T-helper 17 cell (primary cell): ENCODE data around the gene SCNM1. TPM values are rescaled to one million over a fixed set of nuclear protein-coding genes. Genes with fewer than 3 reads are reported as not detected.
"Not testable (repeated sequence)": the region's sequence is repeated elsewhere in the genome, so short reads cannot be mapped to it uniquely, and the experiment has no call there.

Experiments
- ATAC-seq: fragments of 150-1000 bp; cut with Tn5 transposase; 2 replicates; pipeline ENCODE4 v1.10.0; 2021; ENCODE audit warnings: mild to moderate bottlenecking, moderate library complexity
- DNase-seq, 3 donors: peaks; one replicate each; pipeline versions ENCODE4 v3.0.0 to v3.0.0-alpha.2; 2020 to 2021
- H3K9me3 ChIP-seq: one replicate; pipeline ENCODE4 v1.7.0; 2013; ENCODE audit warnings: low read length, mild to moderate bottlenecking; ENCODE audit not compliant: control insufficient read depth, poor library complexity, severe bottlenecking
- H3K27ac Mint-ChIP-seq: one replicate; pipeline ENCODE4 v1.8.0; 2022; ENCODE audit warnings: mild to moderate bottlenecking, moderate library complexity, mixed read lengths
- H3K27me3 Mint-ChIP-seq: one replicate; pipeline ENCODE4 v1.8.0; 2022; ENCODE audit warnings: mixed read lengths
- H3K36me3 Mint-ChIP-seq: one replicate; pipeline ENCODE4 v1.8.0; 2022; ENCODE audit warnings: low read depth, mixed read lengths
- H3K4me1 Mint-ChIP-seq: one replicate; pipeline ENCODE4 v1.8.0; 2022; ENCODE audit warnings: mild to moderate bottlenecking, mixed read lengths
- H3K4me3 Mint-ChIP-seq: one replicate; pipeline ENCODE4 v1.8.0; 2022; ENCODE audit warnings: mild to moderate bottlenecking, moderate library complexity, mixed read lengths
- total RNA-seq, 4 donors: library from RNA in 2 of 4; stranded (reverse) in 2 of 4; gene quantifications; one replicate each; pipeline ENCODE4 v1.2.3 and lab custom pipeline; 2022 to 2026

Gene SCNM1
- total RNA-seq, 2 donors from 2014 or later = 33.7 to 37.8 TPM

DNA sequence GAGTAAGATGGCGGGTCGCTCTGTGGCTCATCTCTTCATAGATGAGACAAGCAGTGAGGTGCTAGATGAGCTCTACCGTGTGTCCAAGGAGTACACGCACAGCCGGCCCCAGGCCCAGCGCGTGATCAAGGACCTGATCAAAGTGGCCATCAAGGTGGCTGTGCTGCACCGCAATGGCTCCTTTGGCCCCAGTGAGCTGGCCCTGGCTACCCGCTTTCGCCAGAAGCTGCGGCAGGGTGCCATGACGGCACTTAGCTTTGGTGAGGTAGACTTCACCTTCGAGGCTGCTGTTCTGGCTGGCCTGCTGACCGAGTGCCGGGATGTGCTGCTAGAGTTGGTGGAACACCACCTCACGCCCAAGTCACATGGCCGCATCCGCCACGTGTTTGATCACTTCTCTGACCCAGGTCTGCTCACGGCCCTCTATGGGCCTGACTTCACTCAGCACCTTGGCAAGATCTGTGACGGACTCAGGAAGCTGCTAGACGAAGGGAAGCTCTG, 7.1 kb upstream of the SCNM1 start:
- DNase-seq (no peak), ATAC-seq (no peak)
- H3K27me3 Mint-ChIP-seq = no peaks in the 10 kb centered on the region
- H3K4me3 Mint-ChIP-seq = peak overlapping the region; percentile 100
- H3K27ac Mint-ChIP-seq = peak overlapping the region; percentile 99
- H3K9me3 ChIP-seq = no peaks in the 10 kb centered on the region
- peaks cover 11% of the 10 kb centered on the region for H3K36me3 Mint-ChIP-seq
- peaks cover 47% of the 10 kb centered on the region for H3K4me1 Mint-ChIP-seq

DNA sequence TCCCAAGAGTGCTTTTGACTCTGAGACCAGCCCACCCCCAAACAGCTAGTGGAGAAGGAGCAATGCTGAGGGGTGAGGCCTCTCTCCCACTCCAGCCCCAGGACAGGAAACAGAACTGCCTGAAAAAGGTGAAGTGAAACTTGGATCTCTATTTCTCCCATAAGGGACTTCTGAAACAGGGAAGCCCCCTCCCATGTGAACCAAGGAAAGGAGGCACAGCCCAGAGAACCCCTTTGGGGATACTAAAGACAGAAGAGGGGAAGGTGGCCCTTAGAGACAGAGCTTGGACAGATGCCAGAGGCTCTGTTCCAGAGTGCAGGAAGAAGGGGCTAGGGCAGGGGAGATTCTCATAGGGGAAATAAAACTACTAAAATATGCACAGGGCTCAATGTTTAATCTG, 6.6 kb upstream of the SCNM1 start:
- DNase-seq (no peak), ATAC-seq (no peak)
- Mint-ChIP-seq H3K27ac (peak overlapping the region; percentile 99), H3K27me3 (no peaks in the 10 kb centered on the region), H3K4me3 (peak overlapping the region; percentile 68), H3K4me1 (peaks cover 45% of the 10 kb centered on the region), H3K36me3 (peaks cover 11% of the 10 kb centered on the region)
- H3K9me3 ChIP-seq = no peaks in the 10 kb centered on the region

DNA sequence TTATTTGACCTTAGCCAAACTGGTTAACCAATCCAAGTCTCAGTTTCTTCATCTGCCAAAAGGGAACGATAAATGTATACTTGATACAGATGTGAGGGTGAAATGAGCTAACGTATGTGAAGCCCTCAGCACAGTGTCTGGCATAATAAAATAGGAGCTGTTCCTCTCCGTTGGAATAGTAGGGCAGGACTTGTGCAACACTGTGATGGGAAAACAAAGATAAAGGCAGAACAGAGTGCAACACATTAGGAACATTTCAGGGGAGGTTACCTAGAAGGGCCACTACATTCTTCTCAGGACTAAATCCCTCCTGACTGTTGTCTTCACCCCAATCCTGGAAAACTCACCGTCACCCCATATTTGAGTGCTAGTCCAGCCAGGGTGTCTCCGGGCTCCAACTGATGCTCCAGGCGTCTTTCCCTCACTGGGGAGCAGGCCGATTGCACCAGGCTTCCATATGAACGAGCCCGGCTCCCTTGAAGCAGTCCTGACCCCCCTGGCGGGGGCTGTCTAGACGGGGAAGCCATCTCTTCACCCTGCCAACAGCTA, 1.1 kb upstream of the SCNM1 start:
- H3K27ac Mint-ChIP-seq = peak overlapping the region; percentile 88
- H3K4me3 Mint-ChIP-seq = peak overlapping the region; percentile 98
- H3K36me3 Mint-ChIP-seq = peaks cover 9% of the 10 kb centered on the region
- ATAC-seq (no peak), DNase-seq (no peak)
- peaks cover 32% of the 10 kb centered on the region for H3K4me1 Mint-ChIP-seq
- no peaks in the 10 kb centered on the region for H3K9me3 ChIP-seq
- no peaks in the 10 kb centered on the region for H3K27me3 Mint-ChIP-seq

DNA sequence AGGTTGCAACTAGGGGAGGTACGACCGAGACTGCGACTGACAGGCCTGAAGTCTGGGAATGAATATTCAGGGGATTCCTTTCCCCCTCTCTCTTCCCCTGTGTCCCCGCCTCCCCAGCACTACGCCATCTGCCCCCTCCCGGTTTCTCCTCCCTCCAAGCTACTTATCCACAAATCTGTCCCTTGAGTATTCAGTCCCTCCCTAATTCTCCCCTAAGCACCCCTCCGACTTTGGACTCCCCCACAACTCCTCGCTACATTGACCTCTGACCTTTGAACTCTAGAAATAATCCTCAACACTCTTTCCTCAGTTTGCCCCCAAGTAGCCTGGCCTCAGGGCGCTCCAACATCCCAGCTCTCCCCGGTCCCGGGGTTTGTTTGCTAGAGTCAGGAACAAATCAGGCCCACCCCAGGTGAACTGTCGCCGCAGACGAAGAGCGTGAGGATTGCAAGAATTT, 635 bp upstream of the SCNM1 start:
- Mint-ChIP-seq H3K27ac (peak overlapping the region; percentile 88), H3K4me3 (peak overlapping the region; percentile 98), H3K27me3 (no peaks in the 10 kb centered on the region), H3K36me3 (peaks cover 9% of the 10 kb centered on the region), H3K4me1 (peaks cover 33% of the 10 kb centered on the region)
- DNase-seq (no peak), ATAC-seq (no peak)
- no peaks in the 10 kb centered on the region for H3K9me3 ChIP-seq

DNA sequence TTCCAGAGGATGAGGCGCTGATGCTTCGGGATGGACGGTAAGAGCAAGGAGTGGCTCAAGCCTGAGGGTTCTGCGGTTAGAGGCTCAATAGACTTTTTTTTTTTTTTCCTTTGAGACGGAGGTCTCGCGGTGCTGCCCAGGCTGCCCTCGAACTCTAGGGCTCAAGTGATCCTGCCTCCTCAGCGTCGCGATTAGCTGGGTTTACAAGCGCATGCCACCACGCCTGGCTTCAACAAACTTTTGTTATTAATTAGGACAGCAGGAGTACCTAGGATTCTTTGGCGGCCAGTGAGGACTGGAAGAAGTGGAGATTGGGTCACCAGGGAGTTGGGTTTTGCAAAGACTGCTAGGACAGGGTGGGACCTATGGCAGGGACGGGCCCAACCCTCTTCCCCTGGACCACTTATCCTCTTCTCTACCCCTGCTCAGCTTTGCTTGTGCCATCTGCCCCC, 587 bp downstream of the SCNM1 start:
- H3K36me3 Mint-ChIP-seq = peaks cover 12% of the 10 kb centered on the region
- no peaks in the 10 kb centered on the region for H3K9me3 ChIP-seq
- peaks cover 32% of the 10 kb centered on the region for H3K4me1 Mint-ChIP-seq
- H3K27ac Mint-ChIP-seq = peak overlapping the region; percentile 88
- H3K4me3 Mint-ChIP-seq = peak overlapping the region; percentile 98
- no peaks in the 10 kb centered on the region for H3K27me3 Mint-ChIP-seq
- no peak for ATAC-seq
- no peak for DNase-seq

DNA sequence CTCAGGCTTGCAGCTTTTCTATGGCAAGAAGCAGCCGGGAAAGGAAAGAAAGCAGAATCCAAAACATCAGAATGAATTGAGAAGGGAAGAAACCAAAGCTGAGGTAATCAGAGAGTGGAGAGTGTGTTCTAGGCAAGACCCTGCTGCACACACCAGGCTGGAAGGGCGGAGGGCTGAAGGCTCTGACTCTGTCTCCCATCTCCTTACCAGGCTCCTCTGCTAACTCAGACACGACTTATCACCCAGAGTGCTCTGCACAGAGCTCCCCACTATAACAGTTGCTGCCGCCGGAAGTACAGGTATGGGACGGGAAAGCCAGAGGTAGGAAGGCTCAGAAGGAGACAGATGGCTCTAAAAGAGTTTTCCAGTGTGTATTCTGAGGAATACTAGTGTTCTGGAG, 1.2 kb downstream of the SCNM1 start:
- peaks cover 12% of the 10 kb centered on the region for H3K36me3 Mint-ChIP-seq
- DNase-seq (no peak), ATAC-seq (no peak)
- H3K4me1 Mint-ChIP-seq = peaks cover 28% of the 10 kb centered on the region
- no peaks in the 10 kb centered on the region for H3K27me3 Mint-ChIP-seq
- H3K27ac Mint-ChIP-seq = peak overlapping the region; percentile 88
- H3K9me3 ChIP-seq = no peaks in the 10 kb centered on the region
- peak overlapping the region; percentile 98 for H3K4me3 Mint-ChIP-seq

DNA sequence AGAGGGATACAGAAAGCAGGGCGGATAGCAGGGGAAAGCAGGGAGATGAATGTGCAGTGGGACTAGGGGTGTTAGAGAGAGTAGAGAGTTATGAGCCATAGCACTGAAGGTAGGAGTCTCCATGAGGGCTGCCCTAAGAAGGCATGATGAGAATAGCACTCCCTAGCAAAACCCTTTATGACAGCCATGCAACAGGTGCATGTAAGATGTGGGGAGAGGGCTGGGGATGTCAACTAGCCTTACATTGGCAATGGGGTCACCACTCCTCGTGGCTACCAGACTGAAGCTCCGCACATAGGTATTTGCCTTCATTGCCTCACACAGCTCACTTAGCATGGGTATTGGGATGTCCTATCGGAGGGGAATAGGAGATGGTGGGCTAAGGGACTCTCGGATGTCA, 5.2 kb downstream of the SCNM1 start:
- Mint-ChIP-seq H3K27me3 (no peaks in the 10 kb centered on the region), H3K36me3 (peaks cover 9% of the 10 kb centered on the region), H3K4me1 (peaks cover 15% of the 10 kb centered on the region), H3K4me3 (peak overlapping the region; percentile 36), H3K27ac (peak overlapping the region; percentile 16)
- DNase-seq (no peak), ATAC-seq (no peak)
- no peaks in the 10 kb centered on the region for H3K9me3 ChIP-seq

DNA sequence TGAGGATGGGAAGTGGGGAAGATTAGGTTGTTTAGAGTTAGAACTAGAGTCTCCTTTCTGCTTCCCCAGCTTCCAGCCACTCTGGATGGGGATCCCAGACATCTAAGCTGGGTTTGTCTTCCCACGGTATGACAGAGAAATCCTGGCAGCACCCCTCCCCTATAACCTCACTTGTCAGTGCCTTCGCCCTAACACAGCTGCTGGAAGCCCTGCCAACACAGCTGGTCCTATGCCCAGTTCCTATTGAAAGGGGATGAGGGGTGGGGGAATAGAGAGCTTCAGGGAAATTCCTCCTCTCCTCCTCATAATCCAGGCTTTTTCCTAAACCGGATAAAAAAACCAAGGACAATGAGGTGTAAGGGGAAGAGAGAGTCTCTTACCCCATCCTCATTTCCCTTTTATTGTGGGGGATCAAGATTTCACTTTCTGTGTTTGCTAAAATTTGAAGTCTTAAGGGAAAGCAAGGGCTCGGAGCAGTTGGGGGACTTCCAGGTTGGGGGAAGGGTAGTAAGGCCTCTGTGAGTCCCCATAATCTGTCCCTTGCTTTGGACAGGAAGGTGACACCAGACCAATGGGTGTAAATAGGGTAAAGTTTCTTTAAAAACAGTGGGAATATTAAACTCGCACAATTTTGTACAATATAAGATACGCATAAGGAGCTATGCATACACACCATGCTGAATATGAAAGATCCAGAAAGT, 9.2 kb downstream of the SCNM1 start:
- H3K27ac Mint-ChIP-seq = peak overlapping the region; percentile 67
- H3K9me3 ChIP-seq = no peaks in the 10 kb centered on the region
- no peak for ATAC-seq
- no peak overlapping the region for H3K4me3 Mint-ChIP-seq
- no peaks in the 10 kb centered on the region for H3K27me3 Mint-ChIP-seq
- no peak for DNase-seq
- peaks cover 8% of the 10 kb centered on the region for H3K4me1 Mint-ChIP-seq
- peaks cover 16% of the 10 kb centered on the region for H3K36me3 Mint-ChIP-seq

DNA sequence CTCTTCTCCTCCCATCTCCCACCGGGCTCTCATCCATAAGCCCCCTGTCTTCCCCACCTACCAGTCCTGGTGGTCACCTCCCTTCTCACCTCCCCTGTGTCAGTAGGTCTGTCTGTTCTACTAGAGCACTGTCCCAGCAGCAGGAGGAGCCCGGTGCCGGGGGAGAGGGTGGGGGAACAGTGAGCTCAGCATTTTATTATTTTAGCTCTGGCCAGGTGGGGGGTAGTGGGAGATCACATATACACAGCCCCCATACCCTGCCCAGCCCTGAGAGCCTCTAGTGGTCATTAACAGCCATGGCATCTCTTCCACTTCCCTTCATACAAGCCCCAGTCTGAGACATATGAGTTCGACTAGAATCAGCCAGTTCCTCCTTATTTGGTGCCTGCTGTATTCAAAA, 9.9 kb downstream of the SCNM1 start, which contains the start of gene TMOD4:
TSS of gene TMOD4 (minus strand) at position 119 of the 400 bp plus-strand sequence. CDS start 1,106 bp downstream, outside the sequence.
- H3K27ac Mint-ChIP-seq = peak within 1 kb of the TSS; percentile 88
- peak; percentile 68 for ATAC-seq

DNA sequence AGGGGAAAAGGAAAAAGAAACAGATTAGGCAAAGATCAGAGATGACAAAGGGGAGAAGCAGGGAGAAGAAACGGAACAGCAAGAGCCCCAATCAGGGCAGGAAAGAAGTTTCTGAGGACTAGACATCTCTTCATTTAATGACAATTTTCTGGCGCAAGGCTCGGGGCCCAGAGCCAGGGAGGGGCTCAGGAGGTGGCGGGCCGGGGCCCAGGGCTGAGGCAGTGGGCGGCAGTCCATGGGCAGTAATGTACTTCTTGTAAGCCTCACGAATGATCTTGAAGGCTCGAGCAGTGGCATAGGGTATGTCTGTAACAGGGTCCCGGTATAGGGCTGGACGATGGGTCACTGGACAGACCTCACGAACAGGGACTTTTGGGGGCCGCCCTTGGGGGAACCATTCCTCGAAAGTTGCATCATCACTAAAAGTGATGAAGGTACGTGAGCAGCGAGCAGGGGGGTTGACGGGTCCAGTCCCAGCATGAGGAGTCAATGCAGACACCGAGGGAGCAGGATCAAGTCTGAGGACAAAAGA, 10.6 kb downstream of the SCNM1 start:
- no peaks in the 10 kb centered on the region for H3K9me3 ChIP-seq
- Mint-ChIP-seq H3K27ac (peak overlapping the region; percentile 88), H3K27me3 (no peaks in the 10 kb centered on the region), H3K4me1 (peaks cover 10% of the 10 kb centered on the region), H3K4me3 (no peak overlapping the region), H3K36me3 (peaks cover 24% of the 10 kb centered on the region)
- ATAC-seq (no peak), DNase-seq (no peak)

More for the DNA sequence above, 9.9 kb downstream of the SCNM1 start, which contains the start of gene TMOD4:
- Mint-ChIP-seq H3K36me3 (peaks cover 19% of the 10 kb centered on the region), H3K4me3 (no peak within 1 kb of the TSS), H3K4me1 (peaks cover 8% of the 10 kb centered on the region), H3K27me3 (no peaks in the 10 kb centered on the region)
- no peak for DNase-seq
- H3K9me3 ChIP-seq = no peaks in the 10 kb centered on the region

DNA sequence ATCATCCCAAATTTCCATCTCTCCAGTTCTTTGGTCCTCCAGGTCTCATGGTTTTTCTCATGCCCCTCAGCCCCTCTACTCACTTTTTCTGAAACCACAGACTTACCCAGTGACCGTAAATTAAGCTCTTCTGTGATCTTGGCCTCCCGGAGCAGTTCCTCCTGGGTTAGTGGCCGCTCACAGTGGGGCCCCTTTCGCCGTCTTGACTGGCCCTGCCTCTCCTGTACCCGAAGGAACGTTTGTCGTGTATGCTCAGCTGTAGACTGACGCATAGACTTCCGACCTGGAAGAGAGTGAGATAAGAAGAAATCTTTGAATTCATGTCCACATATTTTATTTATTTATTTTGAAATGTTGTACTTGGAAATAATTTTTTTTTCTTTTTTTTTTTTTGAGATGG, 18.3 kb downstream of the SCNM1 start:
- no peaks in the 10 kb centered on the region for H3K27me3 Mint-ChIP-seq
- H3K4me1 Mint-ChIP-seq = peaks cover 24% of the 10 kb centered on the region
- no peaks in the 10 kb centered on the region for H3K9me3 ChIP-seq
- no peak overlapping the region for H3K4me3 Mint-ChIP-seq
- no peak for DNase-seq
- H3K27ac Mint-ChIP-seq = no peak overlapping the region
- peaks cover 24% of the 10 kb centered on the region for H3K36me3 Mint-ChIP-seq
- no peak for ATAC-seq

DNA sequence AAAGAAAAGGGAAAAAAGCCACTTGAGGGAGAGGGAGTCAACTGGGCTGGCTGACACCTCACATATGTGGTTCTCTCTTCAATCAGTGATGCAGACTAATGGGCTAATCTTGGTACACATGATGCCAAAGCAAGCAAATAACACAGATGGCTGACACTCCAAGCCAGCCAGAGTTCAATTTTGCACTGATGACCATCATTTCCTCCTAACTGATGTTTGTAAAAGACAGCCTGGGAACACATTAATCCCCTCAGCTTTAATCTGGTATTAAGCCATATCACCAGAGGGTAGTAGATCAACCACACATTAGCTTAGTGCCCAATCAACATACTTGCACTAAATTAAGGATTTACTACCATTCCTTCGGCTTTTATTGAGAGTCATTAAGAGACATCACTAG, 21.3 kb downstream of the SCNM1 start:
- Mint-ChIP-seq H3K36me3 (peaks cover 15% of the 10 kb centered on the region), H3K4me3 (no peak overlapping the region), H3K27me3 (no peaks in the 10 kb centered on the region), H3K27ac (no peak overlapping the region), H3K4me1 (peaks cover 32% of the 10 kb centered on the region)
- no peaks in the 10 kb centered on the region for H3K9me3 ChIP-seq
- ATAC-seq (no peak), DNase-seq (no peak)

DNA sequence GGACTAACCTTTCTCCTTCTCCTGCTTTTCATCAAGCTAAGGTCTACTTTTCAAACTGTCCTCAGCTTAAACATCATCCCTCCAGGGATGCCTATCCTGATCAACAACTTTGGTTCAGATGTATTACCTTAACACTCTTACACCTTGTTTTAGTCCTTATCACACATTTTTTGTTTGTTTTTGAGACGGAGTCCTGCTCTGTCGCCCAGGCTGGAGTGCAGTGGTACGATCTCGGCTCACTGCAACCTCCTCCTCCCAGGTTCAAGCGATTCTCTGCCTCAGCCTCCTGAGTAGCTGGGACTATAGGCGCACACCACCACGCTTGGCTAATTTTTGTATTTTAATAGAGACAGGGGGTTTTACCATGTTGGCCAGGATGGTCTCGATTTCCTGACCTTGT, 22.7 kb downstream of the SCNM1 start:
- ATAC-seq, H3K9me3 ChIP-seq, H3K27me3 Mint-ChIP-seq, H3K36me3 Mint-ChIP-seq, DNase-seq: not testable (repeated sequence)
- peaks cover 26% of the 10 kb centered on the region for H3K4me1 Mint-ChIP-seq
- peak overlapping the region; percentile 100 for H3K4me3 Mint-ChIP-seq
- peak overlapping the region; percentile 100 for H3K27ac Mint-ChIP-seq
